ENCODE data around the gene ZNF784. TPM values are rescaled to one million over a fixed set of nuclear protein-coding genes. Genes with fewer than 3 reads are reported as not detected.

Gene ZNF784
- total and polyA plus RNA-seq, 9 of the 15 experiments (the other 6 are each of a cell fraction or from before 2014, with no cell fraction given), result 0.14 to 6.1 (median 2.1) TPM

- TF ChIP-seq, protein P1, sequence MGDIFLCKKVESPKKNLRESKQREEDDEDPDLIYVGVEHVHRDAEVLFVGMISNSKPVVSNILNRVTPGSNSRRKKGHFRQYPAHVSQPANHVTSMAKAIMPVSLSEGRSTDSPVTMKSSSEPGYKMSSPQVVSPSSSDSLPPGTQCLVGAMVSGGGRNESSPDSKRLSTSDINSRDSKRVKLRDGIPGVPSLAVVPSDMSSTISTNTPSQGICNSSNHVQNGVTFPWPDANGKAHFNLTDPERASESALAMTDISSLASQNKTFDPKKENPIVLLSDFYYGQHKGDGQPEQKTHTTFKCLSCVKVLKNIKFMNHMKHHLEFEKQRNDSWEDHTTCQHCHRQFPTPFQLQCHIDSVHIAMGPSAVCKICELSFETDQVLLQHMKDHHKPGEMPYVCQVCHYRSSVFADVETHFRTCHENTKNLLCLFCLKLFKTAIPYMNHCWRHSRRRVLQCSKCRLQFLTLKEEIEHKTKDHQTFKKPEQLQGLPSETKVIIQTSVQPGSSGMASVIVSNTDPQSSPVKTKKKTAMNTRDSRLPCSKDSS (IDR thresholded peaks at IDR 0.05; ENCODE audit: low read depth, partially characterized antibody), result no peak
- TF ChIP-seq CTBP1 (IDR thresholded peaks at IDR 0.05; ENCODE audit: borderline replicate concordance), result peak; percentile 66; the same call in 1 of the 2 replicates
- no peak for TF ChIP-seq ZNF444 (CRISPR knock-in tag; IDR thresholded peaks at IDR 0.05)
- TF ChIP-seq, protein P2, sequence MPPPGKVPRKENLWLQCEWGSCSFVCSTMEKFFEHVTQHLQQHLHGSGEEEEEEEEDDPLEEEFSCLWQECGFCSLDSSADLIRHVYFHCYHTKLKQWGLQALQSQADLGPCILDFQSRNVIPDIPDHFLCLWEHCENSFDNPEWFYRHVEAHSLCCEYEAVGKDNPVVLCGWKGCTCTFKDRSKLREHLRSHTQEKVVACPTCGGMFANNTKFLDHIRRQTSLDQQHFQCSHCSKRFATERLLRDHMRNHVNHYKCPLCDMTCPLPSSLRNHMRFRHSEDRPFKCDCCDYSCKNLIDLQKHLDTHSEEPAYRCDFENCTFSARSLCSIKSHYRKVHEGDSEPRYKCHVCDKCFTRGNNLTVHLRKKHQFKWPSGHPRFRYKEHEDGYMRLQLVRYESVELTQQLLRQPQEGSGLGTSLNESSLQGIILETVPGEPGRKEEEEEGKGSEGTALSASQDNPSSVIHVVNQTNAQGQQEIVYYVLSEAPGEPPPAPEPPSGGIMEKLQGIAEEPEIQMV (tag; conservative IDR thresholded peaks at IDR 0.05; ENCODE audit: low read depth), result no peak
- TF ChIP-seq SIRT6 (IDR thresholded peaks at IDR 0.05; ENCODE audit: low read depth, low read length), result no peak
These were observed 18.9 kb upstream of the ZNF784 start, which contains the start of gene ZNF581 (continued) for GRCh38 chr19:55643003-55643886.

Data from K562 (cell line).